ENCODE measurements around the gene CSNK1G1.
"Not testable (repeated sequence)": the region's sequence is repeated elsewhere in the genome, so short reads cannot be mapped to it uniquely, and the experiment has no call there.

Gene CSNK1G1

DNA sequence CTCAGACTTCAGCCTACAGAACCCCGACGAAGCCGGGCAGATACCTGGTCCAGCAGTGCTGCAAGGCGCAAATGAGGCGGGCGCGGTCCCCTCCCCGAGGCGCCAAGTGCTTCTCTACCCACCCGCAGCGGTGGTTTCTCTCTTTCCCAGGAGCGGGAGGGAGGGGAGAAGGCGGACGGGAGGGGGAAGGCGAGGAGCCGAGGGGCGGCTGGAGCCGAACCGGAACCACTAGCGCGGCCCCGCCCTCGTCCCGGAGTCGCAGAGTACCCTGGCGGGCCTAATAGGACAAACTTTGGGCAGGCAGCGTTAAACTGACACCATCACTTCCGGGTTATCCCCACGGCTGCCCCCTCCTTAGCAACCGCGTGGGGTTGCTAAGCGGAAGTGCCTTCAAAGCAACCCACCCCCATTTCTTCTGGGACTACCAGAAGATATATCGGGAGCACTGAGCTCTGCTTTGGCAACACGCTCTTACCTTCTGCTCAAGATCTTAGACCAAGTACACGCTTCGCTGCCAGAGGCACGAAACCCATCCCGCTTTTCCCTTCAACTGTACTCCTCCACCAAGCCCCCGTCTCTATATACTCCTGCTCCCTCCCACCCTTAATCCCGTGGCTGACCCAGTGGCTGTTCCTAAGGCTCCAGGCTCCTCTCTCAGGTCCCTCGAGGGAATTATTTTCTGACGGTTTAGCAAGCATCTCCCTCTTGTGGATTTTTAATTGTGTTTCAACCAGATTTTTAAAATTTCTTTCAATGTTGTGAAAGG lies at the start of gene CSNK1G1:
CSNK1G1 (minus strand) TSS at position 230 of the 766 bp plus-strand sequence. CDS start 55,674 bp downstream, outside the sequence.
- DNase-seq (ENCODE audit: low read depth in 2 of 2) = peak; percentile 87 to 89

DNA sequence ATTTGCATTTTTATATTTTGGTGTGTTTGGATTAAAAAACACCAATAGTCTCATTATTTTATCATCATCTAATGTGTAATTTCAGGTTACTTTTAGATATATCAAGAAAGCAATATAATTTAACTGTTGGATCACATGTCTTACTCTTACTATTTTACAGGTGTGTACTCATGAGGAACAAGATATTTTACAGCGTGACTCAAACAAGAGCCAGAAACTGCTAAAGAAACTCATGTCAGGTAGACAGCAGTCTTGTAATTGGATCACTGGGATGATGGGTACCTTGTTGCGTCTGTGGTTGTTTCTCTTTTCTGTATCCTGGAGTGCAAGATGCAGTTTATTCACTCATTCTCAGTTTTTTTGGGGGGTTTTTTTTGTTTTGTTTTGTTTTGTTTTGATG lies 44.6 kb upstream of the CSNK1G1 start:
- no peak for DNase-seq (ENCODE audit: low read depth in 2 of 2)

DNA sequence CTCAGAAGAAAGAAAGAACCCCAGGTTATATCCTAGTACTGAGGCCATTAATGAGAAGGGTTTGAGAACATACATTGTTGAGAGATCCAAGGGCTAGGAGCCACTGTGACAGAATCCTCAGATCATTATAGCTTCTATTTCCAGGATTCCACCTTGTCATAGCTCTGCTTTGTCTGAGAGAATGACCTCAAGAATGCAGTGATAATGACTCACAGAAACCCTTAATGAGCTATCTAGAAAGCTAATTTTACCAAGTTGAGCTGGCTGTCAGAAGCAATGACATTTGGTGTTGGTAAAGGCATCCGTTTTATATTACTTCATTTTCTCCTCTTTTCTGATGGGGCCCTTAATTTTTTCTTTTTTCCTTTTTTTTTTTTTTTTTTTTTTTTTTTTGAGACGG lies 42.6 kb upstream of the CSNK1G1 start:
- DNase-seq (ENCODE audit: low read depth in 2 of 2) = no peak

DNA sequence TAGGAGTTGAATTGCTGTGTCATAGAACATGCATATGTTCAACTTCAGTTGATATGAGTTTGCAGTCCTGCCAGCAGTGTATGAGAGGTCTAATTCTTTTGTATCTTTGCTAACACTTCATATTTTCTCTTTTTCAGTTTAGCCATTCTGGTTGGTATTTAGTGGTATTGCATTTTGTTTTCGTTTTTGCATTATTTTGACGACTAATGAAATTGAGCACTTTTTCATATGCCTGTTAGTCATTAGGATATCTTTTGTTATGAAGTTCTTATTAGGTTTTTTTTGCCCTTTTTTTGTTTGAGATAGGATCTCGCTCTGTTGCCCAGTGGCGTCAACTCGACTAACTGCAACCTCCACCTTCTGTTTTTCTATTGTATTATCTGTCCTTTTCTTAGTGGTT lies 40.8 kb upstream of the CSNK1G1 start:
- no peak for DNase-seq (ENCODE audit: low read depth in 2 of 2)

DNA sequence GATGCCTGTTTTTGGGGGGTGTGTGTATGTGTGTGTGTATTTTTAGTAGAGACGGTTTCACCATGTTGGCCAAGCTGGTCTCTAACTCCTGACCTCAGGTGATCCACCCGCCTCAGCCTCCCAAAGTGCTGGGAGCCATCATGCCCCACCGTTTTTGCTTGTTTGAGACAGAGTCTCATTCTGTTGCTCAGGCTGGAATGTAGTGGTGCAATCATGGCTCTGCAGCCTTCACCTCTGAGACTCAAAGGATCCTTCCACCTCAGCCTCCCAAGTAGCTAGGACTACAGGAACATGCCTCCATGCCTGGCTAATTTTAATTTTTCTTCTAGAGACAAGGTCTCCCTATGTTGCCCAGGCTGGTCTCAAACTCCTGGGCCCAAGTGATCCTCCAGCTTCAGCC lies 36.5 kb upstream of the CSNK1G1 start:
- not testable (repeated sequence) for DNase-seq (ENCODE audit: low read depth in 2 of 2)

DNA sequence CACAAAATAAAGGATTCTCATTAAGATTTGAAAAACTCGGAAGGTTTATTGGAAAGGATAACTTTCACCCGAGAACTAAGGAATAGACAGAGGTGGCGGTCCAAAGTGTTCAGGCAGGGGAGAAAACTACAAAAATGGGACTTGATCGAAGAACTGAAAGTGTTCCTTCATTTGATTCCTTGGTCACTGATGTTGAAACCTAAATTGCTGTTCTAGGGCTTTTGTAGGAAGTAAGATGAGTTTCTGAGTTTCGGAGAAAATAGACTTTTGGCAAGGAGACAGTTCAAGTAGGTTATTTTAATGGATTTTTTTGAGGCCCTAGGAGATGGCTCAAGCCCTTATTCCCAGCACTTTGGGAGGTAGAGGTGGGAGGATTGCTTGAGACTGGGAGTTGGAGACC lies 33.1 kb upstream of the CSNK1G1 start:
- DNase-seq (ENCODE audit: low read depth in 2 of 2) = no peak

DNA sequence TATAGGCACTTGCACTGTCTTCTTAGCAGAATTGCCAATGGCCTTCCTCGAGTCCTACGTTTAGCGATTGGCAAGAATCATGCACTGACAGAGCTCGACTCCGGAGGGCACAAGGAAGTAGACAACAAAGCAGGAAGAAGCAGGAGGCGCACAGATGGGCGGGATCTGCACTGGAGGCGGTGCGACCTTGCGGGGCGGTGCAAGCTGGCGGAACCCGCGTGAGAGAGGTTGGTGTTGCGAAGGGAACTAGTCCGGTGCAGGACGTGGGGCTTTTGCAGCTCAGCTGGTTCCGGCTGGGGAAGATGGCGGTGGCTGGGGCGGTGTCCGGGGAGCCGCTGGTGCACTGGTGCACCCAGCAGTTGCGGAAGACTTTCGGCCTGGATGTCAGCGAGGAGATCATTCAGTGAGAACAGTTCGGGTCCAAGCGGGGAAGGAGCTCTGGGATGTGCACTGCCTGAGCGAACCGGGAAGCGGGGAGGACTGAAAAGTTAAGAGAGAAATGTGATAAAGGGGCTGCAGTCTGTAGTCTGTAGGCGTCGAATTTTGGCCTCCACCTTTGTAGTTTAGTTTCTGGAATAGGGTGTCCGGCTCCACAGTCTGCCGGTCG lies 31.7 kb upstream of the CSNK1G1 start, which contains the start of gene TRIP4:
TRIP4 (plus strand) TSS at position 275 of the 607 bp plus-strand sequence; CDS start at position 303, 28 bp downstream.
- peak; percentile 88 to 94 for DNase-seq (ENCODE audit: low read depth in 2 of 2)

DNA sequence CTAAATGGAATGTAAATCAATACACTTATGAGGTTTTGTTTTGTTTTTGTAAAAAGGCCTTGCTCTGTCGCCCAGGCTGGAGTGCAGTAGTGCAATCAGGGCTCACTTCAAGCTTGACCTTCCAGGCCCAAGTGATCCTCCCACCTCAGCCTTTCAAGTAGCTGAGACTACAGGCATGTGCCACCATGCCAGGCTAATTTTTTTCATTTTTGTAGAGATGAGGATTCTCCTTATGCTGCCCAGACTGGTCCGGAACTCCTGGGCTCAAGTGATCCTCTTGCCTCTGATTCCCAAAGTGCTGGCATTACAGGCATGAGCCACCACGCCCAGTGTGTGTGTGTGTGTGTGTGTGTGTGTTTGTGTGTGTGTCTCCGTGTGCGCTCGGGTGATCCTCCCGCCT lies 30.3 kb upstream of the CSNK1G1 start:
- no peak for DNase-seq (ENCODE audit: low read depth in 2 of 2)

DNA sequence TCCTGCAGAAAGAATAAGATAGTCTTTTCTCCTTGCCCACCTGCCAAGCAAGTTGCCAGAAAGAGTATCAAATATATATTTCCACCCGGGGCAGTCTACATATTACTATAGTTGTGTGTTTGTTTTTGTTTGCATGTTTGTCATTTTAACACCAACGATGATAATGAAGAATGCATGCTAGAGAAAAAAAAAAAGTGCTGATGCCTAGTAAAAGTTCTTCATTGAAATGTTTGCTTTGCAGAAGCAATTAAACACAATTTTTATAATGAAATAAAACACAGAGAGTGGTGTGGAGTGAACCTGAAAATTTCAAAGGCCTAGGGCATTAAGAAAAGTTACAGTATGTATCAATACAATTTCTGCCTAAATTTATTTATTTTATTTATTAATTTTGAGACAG lies 27.8 kb upstream of the CSNK1G1 start:
- DNase-seq (ENCODE audit: low read depth in 2 of 2) = no peak

DNA sequence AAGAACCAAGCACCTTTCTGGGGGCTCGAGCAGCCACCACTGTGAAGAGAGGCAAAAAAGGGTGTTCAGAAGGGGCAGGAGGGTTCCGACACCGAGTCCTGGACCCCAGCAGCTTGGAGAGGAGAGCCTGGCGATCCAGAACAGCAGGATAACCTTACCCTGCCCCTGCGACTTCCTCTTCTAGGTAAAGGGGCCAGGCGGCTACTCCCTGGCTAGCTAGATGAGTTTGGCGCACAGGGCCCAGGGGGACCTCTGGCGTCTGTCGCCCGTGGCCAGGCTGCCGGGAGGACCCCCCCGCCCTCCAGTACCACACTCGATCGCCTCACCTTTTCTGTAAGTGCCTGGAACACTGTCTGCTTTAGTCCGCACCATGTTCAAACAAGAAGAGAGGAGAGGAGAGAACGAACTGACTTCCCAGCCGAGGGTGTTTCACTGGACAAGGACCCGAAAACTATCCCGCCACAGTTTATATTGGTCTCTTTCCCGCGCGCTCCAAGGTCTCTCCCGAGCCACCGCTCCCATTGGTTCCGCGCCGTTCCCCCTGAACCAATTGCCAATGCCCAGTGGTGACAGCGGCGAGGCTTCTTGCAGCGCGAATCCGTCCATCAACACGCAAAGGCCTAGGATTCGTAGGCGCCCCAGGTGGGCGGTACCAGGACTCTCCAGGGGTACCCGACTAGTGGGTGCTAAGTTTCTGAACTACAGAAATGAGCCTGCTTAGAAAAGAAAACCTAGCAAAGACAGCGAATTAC lies 25.2 kb upstream of the CSNK1G1 start, which contains the start of gene PCLAF:
PCLAF (minus strand) TSS at position 442 of the 752 bp plus-strand sequence; CDS start at position 372, 70 bp downstream.
- DNase-seq (ENCODE audit: low read depth in 2 of 2) = peak; percentile 93

DNA sequence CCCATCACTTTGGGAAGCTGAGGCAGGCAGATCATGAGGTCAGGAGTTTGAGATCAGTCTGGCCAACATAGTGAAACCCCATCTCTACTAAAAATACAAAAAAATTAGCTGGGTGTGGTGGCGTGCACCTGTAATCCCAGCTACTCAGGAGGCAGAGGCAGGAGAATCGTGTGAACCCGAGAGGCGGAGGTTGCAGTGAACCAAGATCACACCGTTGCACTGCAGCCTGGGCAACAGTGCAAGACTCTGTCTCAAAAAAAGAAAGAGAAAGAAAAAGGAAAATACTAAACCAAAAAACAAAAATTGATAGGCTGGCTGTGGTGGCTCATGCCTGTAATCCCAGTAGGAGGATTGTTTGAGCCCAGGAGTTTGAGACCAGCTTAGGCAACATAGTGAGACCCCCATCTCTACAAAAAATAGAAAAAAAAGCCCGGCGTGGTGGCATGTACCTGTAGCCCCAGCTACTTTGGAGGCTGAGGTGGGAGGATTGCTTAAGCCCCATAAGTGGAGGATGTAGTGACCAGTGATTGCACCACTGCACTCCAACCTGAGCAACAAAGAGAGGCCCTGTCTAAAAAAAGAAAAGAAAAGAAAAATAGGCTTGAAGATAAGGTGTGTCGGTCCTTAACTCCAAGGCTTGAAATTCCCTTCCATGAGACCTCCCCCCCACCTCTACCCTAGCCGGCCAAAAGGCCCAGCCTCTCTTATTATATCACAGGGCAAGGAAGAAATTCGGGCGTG lies 24.3 kb upstream of the CSNK1G1 start:
- not testable (repeated sequence) for DNase-seq (ENCODE audit: low read depth in 2 of 2)

DNA sequence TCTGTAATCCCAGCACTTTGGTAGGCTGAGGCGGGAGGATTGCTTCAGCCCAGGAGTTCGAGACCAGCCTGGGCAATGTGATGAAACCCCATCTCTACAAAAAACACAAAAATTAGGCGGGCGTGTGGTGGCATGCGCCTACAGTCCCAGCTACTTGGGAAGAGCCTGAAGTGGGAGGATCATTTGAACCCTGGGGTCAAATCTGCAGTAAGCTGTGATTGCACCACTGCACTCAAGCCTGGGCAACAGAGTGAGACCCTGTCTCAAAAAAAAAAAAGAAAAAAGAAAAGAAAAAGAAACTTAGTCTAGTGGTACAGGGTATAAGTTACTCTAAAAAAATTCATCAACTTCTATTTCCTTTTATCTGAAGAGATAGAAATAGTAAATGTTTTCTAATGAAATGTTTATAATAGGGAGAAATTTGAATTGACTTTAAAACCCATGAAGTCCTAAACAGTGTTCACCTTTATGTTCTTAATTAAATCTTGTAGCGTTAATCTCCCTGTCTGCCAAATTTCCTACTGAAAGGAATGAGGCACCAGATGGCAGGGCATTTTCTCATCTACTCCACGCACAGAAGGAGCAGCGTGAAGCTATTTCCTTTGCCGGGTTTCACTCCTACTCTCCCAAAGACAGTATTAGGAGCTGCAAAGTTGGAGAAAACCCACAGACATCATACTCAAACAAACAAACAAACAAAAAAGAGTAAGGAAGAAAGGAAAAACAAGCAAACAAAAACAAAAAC lies 23.4 kb upstream of the CSNK1G1 start:
- no peak for DNase-seq (ENCODE audit: low read depth in 2 of 2)

DNA sequence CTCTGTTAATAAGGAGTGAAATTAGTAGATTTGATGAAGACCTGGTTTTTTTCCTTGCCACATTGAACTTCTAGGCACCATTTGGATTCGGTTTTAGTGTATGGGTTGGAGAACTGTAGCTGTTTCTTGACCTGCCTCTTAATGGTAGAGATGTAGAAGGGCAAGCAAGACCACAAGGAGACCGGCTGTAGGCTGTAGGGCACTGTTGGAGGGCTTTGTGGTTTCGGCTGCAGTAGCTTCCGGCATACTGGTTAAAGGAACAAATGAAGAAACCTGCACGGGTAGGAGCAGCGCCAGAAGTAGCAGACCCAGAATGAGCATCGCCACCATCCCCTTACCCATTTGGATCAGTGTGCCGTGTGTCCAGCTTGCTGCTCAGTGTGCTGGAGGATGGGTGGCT lies 17.4 kb upstream of the CSNK1G1 start:
- no peak for DNase-seq (ENCODE audit: low read depth in 2 of 2)

DNA sequence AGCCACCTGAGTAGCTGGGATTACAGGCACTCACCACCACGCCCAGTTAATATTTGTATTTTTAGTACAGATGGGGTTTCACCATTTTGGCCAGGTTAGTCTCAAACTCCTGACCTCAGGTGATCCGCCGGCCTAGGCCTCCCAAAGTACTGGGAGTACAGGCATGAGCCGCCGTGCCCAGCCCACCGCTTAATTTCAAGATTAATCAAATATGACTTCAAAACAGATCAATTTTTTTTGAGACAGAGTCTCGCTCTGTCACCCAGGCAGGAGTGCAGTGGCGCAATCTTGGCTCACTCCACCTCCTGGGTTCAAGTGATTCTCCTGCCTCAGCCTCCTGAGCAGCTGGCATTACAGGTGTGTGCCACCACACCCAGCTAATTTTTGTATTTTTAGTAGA lies 15.4 kb upstream of the CSNK1G1 start:
- DNase-seq (ENCODE audit: low read depth in 2 of 2) = not testable (repeated sequence)

DNA sequence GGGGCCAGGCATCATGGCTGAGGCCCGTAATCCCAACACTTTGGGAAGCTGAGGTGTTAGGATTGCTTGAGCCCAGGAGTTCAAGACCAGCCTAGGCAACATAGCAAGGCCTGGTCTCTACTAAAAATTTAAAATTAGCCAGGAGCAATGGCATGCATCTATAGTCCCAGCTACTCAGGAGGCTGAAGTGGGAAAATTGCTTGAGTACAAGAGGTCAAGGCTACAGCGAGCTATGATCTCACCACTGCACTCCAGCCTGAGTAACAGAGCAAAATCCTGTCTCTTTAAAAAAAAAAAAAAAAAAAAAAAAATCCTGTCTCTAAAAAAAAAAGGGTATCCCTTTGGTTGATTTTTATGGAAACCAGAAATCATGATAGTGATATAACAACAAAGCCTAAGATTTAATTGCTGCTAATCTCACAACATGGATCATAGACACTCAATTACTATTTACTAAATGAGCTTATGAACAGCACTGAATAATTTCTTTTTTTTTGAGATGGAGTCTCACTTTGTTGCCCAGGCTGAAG lies 13.2 kb upstream of the CSNK1G1 start:
- DNase-seq (ENCODE audit: low read depth in 2 of 2) = no peak

DNA sequence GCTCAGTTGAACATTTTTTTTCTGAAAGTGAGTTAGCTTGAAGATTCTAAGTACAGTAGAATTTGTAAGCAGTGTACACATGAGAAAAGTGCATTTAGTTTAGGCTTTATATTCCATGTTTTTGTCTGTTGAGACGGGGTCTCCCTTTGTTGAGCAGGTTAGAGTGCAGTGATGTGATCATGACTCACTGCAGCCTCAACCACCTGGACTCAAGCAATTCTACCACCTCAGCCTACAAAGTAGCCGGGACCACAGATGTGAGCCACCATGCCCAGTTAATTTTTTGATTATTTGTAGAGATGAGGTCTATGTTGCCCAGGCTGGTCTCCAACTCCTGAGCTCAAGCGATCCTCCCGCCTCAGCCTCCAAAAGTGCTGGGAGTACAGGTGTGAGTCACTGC lies 5.3 kb upstream of the CSNK1G1 start:
- DNase-seq (ENCODE audit: low read depth in 2 of 2) = no peak

DNA sequence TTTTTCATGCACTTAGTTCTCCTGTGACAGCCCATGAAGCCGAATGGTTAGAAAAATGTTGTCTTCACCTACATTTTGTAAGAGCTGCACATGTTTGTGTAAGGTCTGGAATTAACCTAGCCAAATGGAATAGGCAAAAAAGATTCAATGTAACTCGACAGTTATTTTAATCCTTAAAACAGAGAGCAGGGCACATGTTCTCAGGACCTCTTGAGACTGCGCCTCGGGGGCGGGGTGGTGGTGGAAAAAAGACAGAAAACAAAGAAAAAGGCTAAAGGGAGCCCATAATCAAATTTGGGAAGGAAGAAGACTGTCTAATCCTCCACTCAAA lies 702 bp upstream of the CSNK1G1 start:
- no peak for DNase-seq (ENCODE audit: low read depth in 2 of 2)

DNA sequence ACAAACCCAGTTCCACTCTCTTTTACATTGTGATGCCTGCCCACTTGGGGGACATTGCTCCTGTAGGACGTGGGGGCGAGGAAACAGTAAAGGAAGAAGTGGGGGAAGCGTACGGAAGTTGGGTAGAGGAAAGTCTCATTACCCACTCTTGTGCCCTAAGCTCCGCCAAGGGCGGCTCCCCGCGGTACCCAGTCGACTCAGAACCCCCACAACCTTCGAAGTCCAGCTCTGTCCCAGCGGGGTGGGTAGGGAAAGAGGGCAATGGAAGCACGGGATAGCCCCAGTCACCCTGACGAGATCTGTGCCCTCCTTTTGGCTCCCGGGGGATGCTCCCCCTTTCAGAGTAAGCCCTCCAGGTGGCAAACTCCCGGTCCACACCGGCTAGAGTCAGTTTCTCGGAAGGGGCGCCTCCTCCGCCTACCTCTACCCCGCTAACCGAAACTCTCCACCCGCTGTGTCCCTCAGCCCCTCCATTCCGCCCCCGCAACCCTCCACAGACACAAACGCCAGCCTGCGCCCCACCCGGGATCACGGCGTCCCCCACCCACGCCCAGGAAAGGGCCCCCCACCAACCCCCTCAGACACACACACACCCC lies 527 bp downstream of the CSNK1G1 start:
- DNase-seq (ENCODE audit: low read depth in 2 of 2) = peak; percentile 17 to 24

DNA sequence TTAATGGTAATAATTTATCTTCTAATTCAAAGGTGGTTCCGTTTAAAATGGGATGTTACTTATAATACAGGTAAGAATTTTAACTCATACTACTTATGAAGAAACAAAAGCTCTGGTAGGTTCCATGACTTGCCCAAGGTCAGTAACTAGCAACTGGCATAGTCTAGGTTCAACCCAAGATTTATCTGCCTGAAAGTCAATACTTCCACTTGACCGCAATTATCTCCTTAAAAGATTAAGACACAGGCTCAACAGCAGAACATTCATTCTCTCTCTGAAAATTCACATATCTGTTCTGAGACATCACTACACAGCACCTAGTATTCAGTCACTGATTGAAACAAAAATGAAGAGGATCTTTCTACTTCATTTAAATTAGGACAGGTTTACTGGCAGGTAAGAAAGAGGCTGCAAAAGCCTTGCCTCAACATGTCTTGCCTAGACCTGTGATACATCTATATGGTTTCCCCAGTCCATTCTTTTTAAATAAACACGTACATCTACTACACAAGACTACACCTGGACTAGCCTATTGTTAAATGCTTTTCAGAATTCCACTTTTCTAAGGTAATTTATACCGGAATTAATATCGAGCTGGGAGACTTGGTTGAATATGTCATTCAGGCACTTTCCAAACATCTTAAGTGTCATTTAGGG lies 1.2 kb downstream of the CSNK1G1 start:
- DNase-seq (ENCODE audit: low read depth in 2 of 2) = no peak

DNA sequence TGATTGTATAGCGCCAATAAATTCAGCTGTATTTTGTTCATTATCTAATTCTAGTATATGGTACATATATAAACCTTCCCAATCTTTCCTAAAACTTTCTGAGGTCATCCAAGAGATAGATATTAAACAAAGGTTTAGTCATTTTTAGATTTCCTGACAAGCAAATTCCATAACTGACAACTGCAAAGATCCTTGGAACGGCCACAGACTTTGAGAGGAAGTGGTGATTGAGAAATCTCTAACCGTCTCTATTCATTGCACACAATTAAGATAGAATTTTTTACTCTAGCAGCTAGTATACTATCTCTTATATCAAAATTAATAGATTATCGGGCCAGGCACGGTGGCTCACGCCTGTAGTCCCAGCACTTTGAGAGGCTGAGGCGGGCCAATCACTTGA lies 4.7 kb downstream of the CSNK1G1 start:
- DNase-seq (ENCODE audit: low read depth in 2 of 2) = no peak
